Neural progenitor cell (in vitro differentiated cells): Measurements from ENCODE around the gene TFAP2C. TPM values are rescaled to one million over a fixed set of nuclear protein-coding genes. Genes with fewer than 3 reads are reported as not detected.

ENCODE experiments used
- DNase-seq: peaks from one replicate; pipeline ENCODE4 v3.0.0-alpha.2; 2016; ENCODE audit warnings: low spot score
- H2AFZ ChIP-seq: fragments of 200-600 bp; sonication (generic); replicated peaks from 2 replicates; pipeline ENCODE4 v1.6.1; 2016; ENCODE audit warnings: antibody characterized with exemption
- H3F3A ChIP-seq: fragments of 200-600 bp; sonication (generic); 2 replicates; pipeline ENCODE4 v1.6.1; 2016; ENCODE audit warnings: antibody characterized with exemption, low read depth
- H3K27ac ChIP-seq: fragments of 200-600 bp; sonication (generic); 2 replicates; pipeline ENCODE4 v1.5.1; 2016; ENCODE audit warnings: mild to moderate bottlenecking
- H3K27me3 ChIP-seq: fragments of 200-600 bp; sonication (generic); 2 replicates; pipeline ENCODE4 v1.6.1; 2016; ENCODE audit warnings: mild to moderate bottlenecking, moderate library complexity
- H3K36me3 ChIP-seq: fragments of 200-600 bp; sonication (generic); 2 replicates; pipeline ENCODE4 v1.5.1; 2016
- H3K4me1 ChIP-seq: fragments of 200-600 bp; sonication (generic); 2 replicates; pipeline ENCODE4 v1.6.1; 2016; ENCODE audit warnings: mixed run types
- H3K4me2 ChIP-seq: fragments of 200-600 bp; sonication (generic); 2 replicates; pipeline ENCODE4 v1.6.1; 2016
- H3K4me3 ChIP-seq: fragments of 200-600 bp; sonication (generic); 2 replicates; pipeline ENCODE4 v1.5.1; 2016
- H3K79me2 ChIP-seq: fragments of 200-600 bp; sonication (generic); 2 replicates; pipeline ENCODE4 v1.6.1; 2016; ENCODE audit warnings: low read depth
- H3K9ac ChIP-seq: fragments of 200-600 bp; sonication (generic); 2 replicates; pipeline ENCODE4 v1.6.1; 2016
- H3K9me3 ChIP-seq: fragments of 200-600 bp; sonication (generic); 2 replicates; pipeline ENCODE4 v1.5.1; 2016; ENCODE audit warnings: low read depth
- H4K20me1 ChIP-seq: fragments of 200-600 bp; sonication (generic); 2 replicates; pipeline ENCODE4 v1.6.1; 2016; ENCODE audit warnings: low read depth
- H3K27ac Mint-ChIP-seq: 3 replicates; pipeline ENCODE4 v1.8.0; 2021; ENCODE audit warnings: mixed read lengths
- H3K27me3 Mint-ChIP-seq: 2 replicates; pipeline ENCODE4 v1.8.0; 2022; ENCODE audit warnings: low read depth, mild to moderate bottlenecking, inconsistent platforms, moderate library complexity, mixed read lengths; ENCODE audit not compliant: insufficient read depth
- H3K36me3 Mint-ChIP-seq: 3 replicates; pipeline ENCODE4 v1.8.0; 2021; ENCODE audit warnings: mixed read lengths
- H3K4me1 Mint-ChIP-seq: 3 replicates; pipeline ENCODE4 v1.8.0; 2021; ENCODE audit warnings: mixed read lengths
- H3K4me3 Mint-ChIP-seq: 3 replicates; pipeline ENCODE4 v1.8.0; 2021; ENCODE audit warnings: mild to moderate bottlenecking, moderate library complexity, mixed read lengths
- H3K9me3 Mint-ChIP-seq: 3 replicates; pipeline ENCODE4 v1.8.0; 2020; ENCODE audit warnings: mixed read lengths
- CTCF ChIP-seq: fragments of 200-600 bp; sonication (generic); IDR thresholded peaks from 2 replicates; pipeline ENCODE4 v1.5.1; 2017; ENCODE audit warnings: antibody characterized with exemption, mild to moderate bottlenecking
- EZH2 ChIP-seq: fragments of 200-600 bp; sonication (generic); IDR thresholded peaks from 2 replicates; pipeline ENCODE4 v1.6.1; 2017; ENCODE audit warnings: antibody characterized with exemption, mild to moderate bottlenecking, moderate library complexity
- EZH2phosphoT487 ChIP-seq: fragments of 200-600 bp; sonication (generic); IDR thresholded peaks from 2 replicates; pipeline ENCODE4 v1.6.1; 2017; ENCODE audit warnings: antibody characterized with exemption
- total RNA-seq: library from RNA; depleted of rRNA; stranded (reverse); fragments of >200 nt; gene quantifications from 2 replicates; pipeline ENCODE4 v1.2.3, GENCODE V29; 2015; ENCODE audit warnings: low replicate concordance

Gene TFAP2C
- total RNA-seq, 1 donor from 2014 or later = 0.60 TPM

- Mint-ChIP-seq H3K4me1 (peaks cover 12% of the 10 kb centered on the region), H3K9me3 (no peaks in the 10 kb centered on the region), H3K4me3 (no peak overlapping the region), H3K27me3 (peaks cover 30% of the 10 kb centered on the region), H3K27ac (no peak overlapping the region), H3K36me3 (peaks cover 9% of the 10 kb centered on the region)
- peaks cover 8% of the 10 kb centered on the region for H3K27me3 ChIP-seq
- no peaks in the 10 kb centered on the region for H3F3A ChIP-seq
- no peaks in the 10 kb centered on the region for H3K79me2 ChIP-seq
- no peaks in the 10 kb centered on the region for H3K36me3 ChIP-seq
- no peaks in the 10 kb centered on the region for H4K20me1 ChIP-seq
- H3K4me3 ChIP-seq = no peak overlapping the region
- TF ChIP-seq CTCF = no peak
- no peak for TF ChIP-seq EZH2phosphoT487
- TF ChIP-seq EZH2 = no peak
- H3K4me1 ChIP-seq = peaks cover 7% of the 10 kb centered on the region
- H3K27ac ChIP-seq = no peak overlapping the region
- H3K9ac ChIP-seq = no peak overlapping the region
- H3K4me2 ChIP-seq = no peak overlapping the region
- no peak overlapping the region for H2AFZ ChIP-seq
- DNase-seq = no peak
- no peaks in the 10 kb centered on the region for H3K9me3 ChIP-seq
Measured at GRCh38 chr20:56637576-56637975, 8.5 kb downstream of the TFAP2C start.

GRCh38 chr20:56646599-56646998 lies 17.5 kb downstream of the TFAP2C start:
- no peak overlapping the region for H3K27ac Mint-ChIP-seq
- no peaks in the 10 kb centered on the region for H3K4me1 Mint-ChIP-seq
- no peak overlapping the region for H3K4me3 Mint-ChIP-seq
- H3K4me1 ChIP-seq = no peaks in the 10 kb centered on the region
- no peak overlapping the region for H3K4me3 ChIP-seq
- no peak overlapping the region for H3K27ac ChIP-seq
- H3K36me3 Mint-ChIP-seq = peaks cover 6% of the 10 kb centered on the region
- no peak overlapping the region for H2AFZ ChIP-seq
- no peaks in the 10 kb centered on the region for H3K9me3 Mint-ChIP-seq
- no peak overlapping the region for H3K9ac ChIP-seq
- H3K36me3 ChIP-seq = no peaks in the 10 kb centered on the region
- no peak for DNase-seq
- no peaks in the 10 kb centered on the region for H4K20me1 ChIP-seq
- H3F3A ChIP-seq = no peaks in the 10 kb centered on the region
- no peaks in the 10 kb centered on the region for H3K79me2 ChIP-seq
- no peaks in the 10 kb centered on the region for H3K9me3 ChIP-seq
- TF ChIP-seq EZH2 = no peak
- TF ChIP-seq EZH2phosphoT487 = no peak
- TF ChIP-seq CTCF = no peak
- H3K27me3 ChIP-seq = no peaks in the 10 kb centered on the region
- H3K4me2 ChIP-seq = no peak overlapping the region
- H3K27me3 Mint-ChIP-seq = peaks cover 7% of the 10 kb centered on the region

- H3K4me2 ChIP-seq = no peak overlapping the region
- H3K4me1 ChIP-seq = no peaks in the 10 kb centered on the region
- H3K4me3 ChIP-seq = no peak overlapping the region
- Mint-ChIP-seq H3K27me3 (peaks cover 7% of the 10 kb centered on the region), H3K9me3 (no peaks in the 10 kb centered on the region), H3K36me3 (no peaks in the 10 kb centered on the region), H3K4me1 (no peaks in the 10 kb centered on the region), H3K27ac (no peak overlapping the region), H3K4me3 (no peak overlapping the region)
- H2AFZ ChIP-seq = no peak overlapping the region
- H3K9me3 ChIP-seq = no peaks in the 10 kb centered on the region
- no peak overlapping the region for H3K9ac ChIP-seq
- H4K20me1 ChIP-seq = no peaks in the 10 kb centered on the region
- H3F3A ChIP-seq = no peaks in the 10 kb centered on the region
- no peaks in the 10 kb centered on the region for H3K27me3 ChIP-seq
- H3K36me3 ChIP-seq = no peaks in the 10 kb centered on the region
- H3K27ac ChIP-seq = no peak overlapping the region
- no peak for DNase-seq
- no peak for TF ChIP-seq CTCF
- TF ChIP-seq EZH2phosphoT487 = no peak
- TF ChIP-seq EZH2 = no peak
- H3K79me2 ChIP-seq = no peaks in the 10 kb centered on the region
Measured at GRCh38 chr20:56653211-56653610, 24.1 kb downstream of the TFAP2C start.
